ENCODE results near the gene SIN3B. TPM values are rescaled to one million over a fixed set of nuclear protein-coding genes. Genes with fewer than 3 reads are reported as not detected.

The SIN3B gene
- polyA plus RNA-seq, 1 of the 3 experiments (the other 2 are of a cell fraction) = 29.7 TPM

DNA sequence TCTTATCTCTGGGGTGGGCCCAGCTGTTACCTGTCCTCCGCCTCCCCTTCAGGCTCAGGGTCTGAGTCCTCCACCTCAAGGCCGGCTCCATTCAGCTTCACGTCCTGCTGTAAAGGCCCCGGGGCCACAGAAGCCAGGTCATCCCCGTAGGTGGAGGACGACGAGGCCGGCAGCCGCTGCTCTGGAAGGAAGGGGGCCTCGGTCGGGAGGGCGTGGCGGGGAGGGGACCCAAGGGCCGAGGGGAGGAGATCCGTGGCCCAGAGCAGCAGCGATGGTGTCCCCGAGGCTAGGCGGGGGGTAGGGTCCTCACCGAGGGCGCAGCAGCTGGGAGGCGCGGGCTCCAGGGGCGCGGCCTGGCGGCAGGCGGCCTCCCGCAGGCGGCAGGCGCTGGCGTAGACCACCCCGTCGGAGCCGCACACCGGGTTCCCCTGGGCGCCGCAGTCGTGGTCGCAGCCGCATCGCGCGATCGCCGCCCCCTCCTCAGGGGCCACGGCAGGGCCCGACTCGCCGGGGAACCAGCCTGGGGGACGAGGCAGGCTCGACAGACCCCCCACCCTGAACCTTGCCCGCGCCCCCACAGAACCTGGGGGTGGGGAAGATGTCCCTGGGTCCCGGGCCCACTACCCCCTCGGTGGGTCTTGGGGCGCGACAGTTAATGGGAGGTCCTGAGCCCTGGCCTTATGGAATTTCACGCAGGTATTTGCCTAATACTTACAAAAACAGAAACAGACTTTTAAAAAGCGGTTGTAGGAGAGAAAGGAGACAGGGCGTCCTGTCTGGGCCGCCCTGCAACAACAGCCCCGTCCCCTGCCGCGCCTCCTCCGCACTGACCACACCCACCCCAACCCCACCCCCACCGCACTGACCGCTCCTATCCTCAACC lies 67.2 kb downstream of the SIN3B start:
- no peak for DNase-seq
- ChIA-PET CTCF (interaction anchor here (0.9 kb wide), 1 partner anchor 450 kb away, joined by 3 read pairs; no protein-coding TSS in a partner anchor), POLR2A (no interaction called here)
- Histone ChIP-seq H2AFZ (ENCODE audit: low read depth) (peak overlapping the region; percentile 84; the same call in 1 of the 2 replicates), H3K4me3 (ENCODE audit: low read depth in 2 of 2, low read length in 1 of 2) (peak overlapping the region; percentile 46 to 50; a peak in 3 of 4 replicates), H3F3A (replicated peaks; ENCODE audit: insufficient read depth) (no peaks in the 10 kb centered on the region), H3K36me3 (replicated peaks in 1 of 2; ENCODE audit: control insufficient read depth in 1 of 2, insufficient read depth in 2 of 2, low read length in 1 of 2) (no peaks in the 10 kb centered on the region), H3K27ac (ENCODE audit: low read depth in 2 of 2, low read length in 1 of 2) (no peak overlapping the region; a peak in 1 of 4 replicates), H3K9me2 (no peaks in the 10 kb centered on the region), H3K4me1 (ENCODE audit: control insufficient read depth in 1 of 2, insufficient read depth in 2 of 2, low read depth in 1 of 2, low read length in 1 of 2) (peaks cover 0 to 4% of the 10 kb centered on the region in 2 experiments; a peak in 1 of 4 replicates), H3K27me3 (ENCODE audit: insufficient read depth) (no peaks in the 10 kb centered on the region), H3K4me2 (peak overlapping the region; percentile 72), H3K9ac (peak overlapping the region; percentile 44; the same call in 1 of the 2 replicates), H3K9me3 (no peaks in the 10 kb centered on the region), H3K79me2 (ENCODE audit: insufficient read depth) (no peaks in the 10 kb centered on the region), H4K20me1 (ENCODE audit: insufficient read depth) (no peaks in the 10 kb centered on the region)
- 38% methylated on average over 7 of the region's 66 CpGs for whole genome bisulfite sequencing (ENCODE audit: low lambda C conversion rate)
- TF ChIP-seq GABPA (IDR thresholded peaks at IDR 0.05; ENCODE audit: low read depth) = no peak
- TF ChIP-seq EP300 (IDR thresholded peaks at IDR 0.05; ENCODE audit: borderline replicate concordance in 1 of 2, low read depth in 1 of 2, low read length in 1 of 2) = no peak
- TF ChIP-seq USF2 (IDR thresholded peaks at IDR 0.05; ENCODE audit: borderline replicate concordance, low read depth, low read length) = no peak
- TF ChIP-seq, protein P1, sequence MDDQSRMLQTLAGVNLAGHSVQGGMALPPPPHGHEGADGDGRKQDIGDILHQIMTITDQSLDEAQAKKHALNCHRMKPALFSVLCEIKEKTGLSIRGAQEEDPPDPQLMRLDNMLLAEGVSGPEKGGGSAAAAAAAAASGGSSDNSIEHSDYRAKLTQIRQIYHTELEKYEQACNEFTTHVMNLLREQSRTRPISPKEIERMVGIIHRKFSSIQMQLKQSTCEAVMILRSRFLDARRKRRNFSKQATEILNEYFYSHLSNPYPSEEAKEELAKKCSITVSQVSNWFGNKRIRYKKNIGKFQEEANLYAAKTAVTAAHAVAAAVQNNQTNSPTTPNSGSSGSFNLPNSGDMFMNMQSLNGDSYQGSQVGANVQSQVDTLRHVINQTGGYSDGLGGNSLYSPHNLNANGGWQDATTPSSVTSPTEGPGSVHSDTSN (IDR thresholded peaks at IDR 0.05) = no peak
- TF ChIP-seq SIN3A (IDR thresholded peaks at IDR 0.05; ENCODE audit: borderline replicate concordance, low read depth, low read length) = no peak
- TF ChIP-seq, protein P2, sequence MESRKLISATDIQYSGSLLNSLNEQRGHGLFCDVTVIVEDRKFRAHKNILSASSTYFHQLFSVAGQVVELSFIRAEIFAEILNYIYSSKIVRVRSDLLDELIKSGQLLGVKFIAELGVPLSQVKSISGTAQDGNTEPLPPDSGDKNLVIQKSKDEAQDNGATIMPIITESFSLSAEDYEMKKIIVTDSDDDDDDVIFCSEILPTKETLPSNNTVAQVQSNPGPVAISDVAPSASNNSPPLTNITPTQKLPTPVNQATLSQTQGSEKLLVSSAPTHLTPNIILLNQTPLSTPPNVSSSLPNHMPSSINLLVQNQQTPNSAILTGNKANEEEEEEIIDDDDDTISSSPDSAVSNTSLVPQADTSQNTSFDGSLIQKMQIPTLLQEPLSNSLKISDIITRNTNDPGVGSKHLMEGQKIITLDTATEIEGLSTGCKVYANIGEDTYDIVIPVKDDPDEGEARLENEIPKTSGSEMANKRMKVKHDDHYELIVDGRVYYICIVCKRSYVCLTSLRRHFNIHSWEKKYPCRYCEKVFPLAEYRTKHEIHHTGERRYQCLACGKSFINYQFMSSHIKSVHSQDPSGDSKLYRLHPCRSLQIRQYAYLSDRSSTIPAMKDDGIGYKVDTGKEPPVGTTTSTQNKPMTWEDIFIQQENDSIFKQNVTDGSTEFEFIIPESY (IDR thresholded peaks at IDR 0.05; ENCODE audit: borderline replicate concordance, low read depth) = no peak
- no peak for TF ChIP-seq RXRA (IDR thresholded peaks at IDR 0.05; ENCODE audit: borderline replicate concordance, low read depth)
- no peak for TF ChIP-seq IRF3 (IDR thresholded peaks at IDR 0.05; ENCODE audit: low read depth, low read length)
- TF ChIP-seq TEAD4 (IDR thresholded peaks at IDR 0.05; ENCODE audit: borderline replicate concordance, insufficient read depth) = no peak
- no peak for TF ChIP-seq GATA2 (CRISPR knock-in tag; IDR thresholded peaks at IDR 0.05)
- TF ChIP-seq RAD21 (IDR thresholded peaks at IDR 0.05; ENCODE audit: low read length) = no peak

Data from SK-N-SH (cell line).